Effector CD8-positive, alpha-beta T cell (primary cell): ENCODE data around the gene NPIPB13.
"Not testable (repeated sequence)": the region's sequence is repeated elsewhere in the genome, so short reads cannot be mapped to it uniquely, and the experiment has no call there.

Source experiments
- DNase-seq: peaks from one replicate; lab custom pipeline; 2025; lab: John Stamatoyannopoulos, UW
- total RNA-seq, 4 experiments: gene quantifications; one replicate each; lab custom pipeline; 2026; lab: John Stamatoyannopoulos, UW

The NPIPB13 gene
- 1.3 to 3.3 (median 2.2) reads per million in 4 experiments for total RNA-seq

DNA sequence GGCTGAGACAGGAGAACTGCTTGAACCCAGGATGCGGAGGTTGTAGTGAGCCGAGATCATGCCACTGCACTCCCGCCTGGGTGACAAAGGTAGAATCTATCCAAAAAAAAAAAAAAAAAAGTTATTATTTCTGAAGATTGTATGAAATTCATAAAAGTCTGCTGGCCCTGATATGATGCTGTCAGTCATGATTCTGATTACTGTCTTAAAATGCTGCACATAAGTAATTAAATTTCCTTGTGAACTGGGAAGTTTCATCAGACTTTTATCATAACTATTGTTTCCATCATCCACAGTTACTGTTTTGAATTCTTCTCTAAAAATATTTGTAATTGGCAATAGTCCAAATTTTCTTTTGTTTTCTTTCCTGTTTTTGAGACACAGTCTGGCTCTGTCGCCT is at the start of gene NPIPB13:
NPIPB13 (minus strand) TSS at position 101 of the 400 bp plus-strand sequence. CDS start 2,906 bp downstream, outside the sequence.
- not testable (repeated sequence) for DNase-seq

- not testable (repeated sequence) for DNase-seq
Measured at GRCh38 chr16:30282357-30282756, 34.1 kb upstream of the NPIPB13 start.

DNA sequence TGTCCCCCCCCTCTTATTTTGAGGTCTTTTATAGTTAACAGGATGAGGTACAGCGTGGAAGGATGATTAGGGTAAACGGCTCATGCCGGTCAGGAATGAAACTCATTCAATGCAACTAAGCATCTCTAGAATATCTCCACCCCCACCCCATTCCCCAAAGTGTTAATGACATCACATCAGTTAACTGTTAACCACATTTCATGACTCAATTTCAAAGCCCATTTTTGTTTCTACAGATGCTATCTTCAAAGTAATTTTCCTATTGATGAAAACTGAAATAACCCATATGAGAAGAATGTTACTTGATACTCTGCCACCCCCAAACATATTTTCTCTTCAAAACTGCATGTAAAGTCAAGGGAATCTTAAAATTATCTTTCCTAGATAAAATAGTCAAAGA is 30.2 kb upstream of the NPIPB13 start:
- DNase-seq, result not testable (repeated sequence)

DNA sequence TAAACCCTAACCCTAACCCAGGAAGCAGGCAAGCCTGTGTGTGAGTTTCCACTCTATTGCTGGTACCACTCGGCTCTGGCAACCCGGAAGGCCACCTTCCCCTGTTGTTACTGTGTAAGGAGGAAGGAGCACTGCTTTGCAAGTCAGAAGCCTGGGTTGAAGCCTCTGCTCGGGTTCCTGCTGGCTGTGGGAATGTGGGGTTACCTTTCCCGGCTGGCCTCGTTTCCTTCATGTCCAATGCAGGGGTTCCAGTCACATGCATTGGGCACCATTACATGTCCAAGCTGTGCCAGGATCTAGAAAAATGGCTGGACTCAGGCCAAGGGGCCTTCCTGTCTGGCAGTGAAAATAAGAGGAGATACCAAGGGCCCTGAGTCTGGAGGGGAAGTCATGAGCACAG is 31.2 kb downstream of the NPIPB13 start:
- not testable (repeated sequence) for DNase-seq

DNA sequence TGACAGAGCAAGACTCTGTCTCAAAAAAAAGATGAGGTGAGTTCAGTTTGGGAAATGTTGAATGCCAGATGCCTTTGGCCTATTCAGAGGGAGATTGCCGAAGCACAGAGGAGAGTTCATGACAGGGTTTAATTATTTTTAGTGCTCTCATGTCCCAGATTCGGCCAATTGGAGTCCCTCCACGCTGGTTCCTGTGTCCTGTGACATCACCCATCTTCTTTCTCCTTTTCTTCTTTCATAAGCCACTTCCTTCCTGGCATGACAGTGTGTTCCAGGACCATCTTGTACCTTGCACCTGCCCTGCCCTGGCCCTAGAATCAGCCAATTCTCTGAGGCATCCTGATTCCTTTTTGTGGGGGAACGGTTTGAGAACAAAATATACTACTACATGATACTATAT is 36.9 kb downstream of the NPIPB13 start:
- not testable (repeated sequence) for DNase-seq

DNA sequence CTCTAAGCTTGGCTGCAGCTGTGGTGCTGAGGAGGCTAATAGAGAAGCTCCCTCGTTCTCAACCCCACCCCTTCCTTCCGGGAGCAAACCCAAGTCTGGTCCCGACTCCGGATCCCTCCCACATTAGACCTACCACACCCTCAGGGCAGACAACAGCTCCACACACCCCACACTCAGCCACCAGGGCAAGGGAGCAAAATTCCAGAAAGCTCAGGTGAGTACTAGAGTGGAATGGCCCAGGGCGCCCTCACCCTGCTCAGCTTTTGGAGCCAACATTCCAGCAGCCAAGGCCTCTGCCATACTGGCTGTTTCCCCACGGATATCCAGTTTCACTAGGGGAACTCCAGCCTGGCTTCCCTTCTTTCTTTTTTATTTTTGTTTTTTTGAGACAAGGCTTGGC is 39.2 kb downstream of the NPIPB13 start:
- DNase-seq, result not testable (repeated sequence)

DNA sequence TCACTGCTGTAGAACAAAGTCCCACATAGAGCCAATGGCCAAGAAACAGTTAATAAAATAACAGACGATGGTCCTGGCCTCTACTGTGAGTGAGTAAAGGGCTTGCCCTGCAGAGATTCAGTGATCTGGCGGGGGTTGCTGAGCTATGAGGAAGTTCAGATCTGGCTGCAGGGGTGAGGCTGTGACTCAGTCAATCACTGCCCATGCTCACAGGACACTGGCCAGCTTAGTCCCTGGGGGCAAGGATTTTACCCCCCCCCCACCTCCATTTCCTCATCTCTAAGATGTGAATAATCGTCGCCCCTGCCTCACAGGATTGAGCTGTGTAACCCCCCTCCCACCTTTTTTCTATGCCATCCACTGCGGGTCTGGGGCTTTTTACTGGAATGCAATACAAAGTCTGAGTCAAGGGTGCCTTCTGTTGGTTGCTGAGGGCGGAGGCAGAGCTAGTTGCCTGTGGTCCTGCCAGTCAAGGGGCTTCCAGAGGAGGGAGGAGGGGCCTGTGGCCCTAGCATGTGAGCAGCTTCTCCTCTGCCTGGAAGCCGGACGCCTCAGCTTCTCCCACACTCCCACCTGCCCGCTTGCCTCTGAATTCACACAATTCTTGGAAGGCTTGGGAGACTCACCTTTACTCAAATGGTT is 41.1 kb downstream of the NPIPB13 start:
- not testable (repeated sequence) for DNase-seq

DNA sequence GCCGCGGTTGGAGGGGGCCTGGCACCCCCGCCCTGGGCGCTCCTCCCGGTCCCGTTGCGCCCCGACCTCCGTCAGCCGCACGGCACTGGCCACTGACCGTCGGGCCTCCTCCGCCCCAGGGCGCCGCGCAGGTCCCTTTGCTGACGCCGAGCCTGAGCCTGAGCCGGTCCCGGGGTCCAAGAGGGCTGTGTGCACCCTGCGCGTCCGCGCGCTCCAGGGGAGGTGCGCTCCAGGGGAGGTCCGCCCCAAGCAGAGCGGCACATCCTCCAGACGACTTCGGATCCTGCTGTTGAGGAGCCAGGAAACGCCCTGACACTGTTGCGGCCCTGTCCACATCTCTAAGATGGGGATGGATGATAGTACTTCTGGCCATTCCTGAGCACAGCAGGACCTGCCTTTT is 42.0 kb downstream of the NPIPB13 start:
- DNase-seq, result not testable (repeated sequence)

DNA sequence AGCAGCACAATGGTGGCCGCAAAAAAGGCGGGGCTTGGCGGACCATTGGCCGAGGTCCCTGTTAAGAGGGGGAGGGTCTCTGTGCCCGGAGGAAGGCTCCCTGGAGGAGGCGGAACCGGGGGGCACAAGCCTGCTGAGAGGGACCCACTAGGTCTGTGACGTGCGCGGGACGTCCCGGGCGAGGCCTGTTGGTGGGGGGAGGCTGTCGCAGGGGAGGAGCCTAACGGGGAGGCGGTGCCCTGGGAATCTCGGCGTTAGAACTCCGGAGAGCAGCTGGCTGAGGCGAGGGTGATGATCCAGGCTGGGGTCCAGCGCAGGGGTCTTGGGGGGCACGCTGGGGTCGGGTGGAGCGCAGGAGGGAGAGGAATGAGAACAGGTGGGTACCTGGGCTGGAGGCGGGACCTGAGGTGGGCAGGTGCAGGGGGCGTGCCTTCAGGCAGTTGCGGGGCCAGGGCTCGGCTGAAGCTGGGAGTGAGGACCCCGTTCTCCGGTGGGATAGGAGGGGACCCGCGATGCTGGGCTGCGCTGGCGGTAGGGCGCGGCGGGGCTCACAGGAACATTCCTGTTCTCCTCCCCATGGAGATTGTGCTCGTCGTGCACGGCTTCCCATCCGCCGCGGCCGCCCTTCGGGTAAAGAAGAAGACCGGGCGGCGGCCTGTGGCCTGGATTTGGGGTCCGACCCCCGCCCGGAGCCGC is 42.6 kb downstream of the NPIPB13 start:
- DNase-seq, result not testable (repeated sequence)

- DNase-seq, result not testable (repeated sequence)
Measured at GRCh38 chr16:30199608-30200343, 48.5 kb downstream of the NPIPB13 start.

DNA sequence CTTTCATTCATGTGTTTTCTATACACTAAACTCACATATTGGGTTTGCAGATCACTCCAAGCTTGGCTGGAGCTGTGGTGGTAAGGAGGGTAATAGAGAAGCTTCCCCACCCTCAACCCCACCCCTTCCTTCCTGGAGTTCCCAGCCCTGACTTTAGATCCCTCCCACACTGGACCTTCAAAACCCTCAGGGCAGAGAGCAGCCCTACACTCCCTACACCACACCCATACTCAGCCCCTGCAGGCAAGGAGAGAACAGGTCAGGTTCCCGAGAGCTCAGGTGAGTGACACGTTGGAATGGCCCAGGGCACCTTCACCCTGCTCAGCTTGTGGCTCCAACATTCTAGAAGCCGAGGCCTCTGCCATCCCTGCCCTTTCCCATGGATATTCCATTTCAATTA is 49.2 kb downstream of the NPIPB13 start, which contains the start of gene SULT1A3:
SULT1A3 (plus strand) TSS at position 207 of the 400 bp plus-strand sequence. CDS start 1,474 bp downstream, outside the sequence.
- not testable (repeated sequence) for DNase-seq
